Upper lobe of right lung (tissue), 1 donor: ENCODE results near the gene BIRC6. TPM values are rescaled to one million over a fixed set of nuclear protein-coding genes. Genes with fewer than 3 reads are reported as not detected.
A peak's percentile ranks its signal among the peaks of the same experiment; 100 is the strongest.

ENCODE experiments used
- ATAC-seq: fragments of 200-7000 bp; cut with Tn5 transposase; one replicate; pipeline ENCODE4 v1.9.1; 2020; ENCODE audit warnings: mild to moderate bottlenecking, moderate library complexity
- DNase-seq: peaks from one replicate; pipeline ENCODE4 v3.0.0-alpha.2; 2020
- H3K27ac ChIP-seq: fragments of 200-600 bp; one replicate; pipeline ENCODE4 v1.8.0; 2022
- H3K27me3 ChIP-seq: fragments of 200-600 bp; one replicate; pipeline ENCODE4 v1.8.0; 2022; ENCODE audit warnings: mild to moderate bottlenecking
- H3K36me3 ChIP-seq: fragments of 200-600 bp; one replicate; pipeline ENCODE4 v1.8.0; 2022
- H3K4me1 ChIP-seq: fragments of 200-600 bp; one replicate; pipeline ENCODE4 v1.8.0; 2022
- H3K4me3 ChIP-seq: fragments of 200-600 bp; one replicate; pipeline ENCODE4 v1.8.0; 2022; ENCODE audit warnings: mild to moderate bottlenecking
- H3K9me3 ChIP-seq: fragments of 200-600 bp; one replicate; pipeline ENCODE4 v1.8.0; 2022
- CTCF ChIP-seq: fragments of 200-600 bp; IDR thresholded peaks from one replicate; pipeline ENCODE4 v1.8.0; 2022; ENCODE audit warnings: antibody characterized with exemption
- intact Hi-C: fragments of 100-400 bp; cut with DNase I; formaldehyde crosslinking; loops from one replicate; pipeline ENCODE4 v1.11.0; 2022
- total RNA-seq: library from RNA; stranded (reverse); fragmentation: NEBNext Ultra II Directional; extraction: Animal tissue kit (Norgen Biotek cat#: 25700); gene quantifications from one replicate; pipeline ENCODE4 v1.2.1, GENCODE V29; 2021
- donor health status: DM: no; HTN: yes; CAD: no; lungs with severe emphysema.

Gene BIRC6
- total RNA-seq, 1 donor from 2014 or later = 86.6 TPM

- H3K36me3 ChIP-seq = peaks cover 60% of the 10 kb centered on the region
- intact Hi-C loops = no loop called here
- peaks cover 7% of the 10 kb centered on the region for H3K4me1 ChIP-seq
- H3K4me3 ChIP-seq = no peak overlapping the region
- DNase-seq (no peak), ATAC-seq (peak; percentile 87)
- no peaks in the 10 kb centered on the region for H3K27me3 ChIP-seq
- no peak for TF ChIP-seq CTCF
- H3K9me3 ChIP-seq = no peaks in the 10 kb centered on the region
- H3K27ac ChIP-seq = no peak overlapping the region
Observed at GRCh38 chr2:32383858-32384257, 27.0 kb downstream of the BIRC6 start.

GRCh38 chr2:32384529-32384928 lies 27.7 kb downstream of the BIRC6 start:
- no peak overlapping the region for H3K4me3 ChIP-seq
- DNase-seq (no peak), ATAC-seq (peak; percentile 69)
- TF ChIP-seq CTCF = no peak
- intact Hi-C loops = no loop called here
- H3K27me3 ChIP-seq = no peaks in the 10 kb centered on the region
- H3K9me3 ChIP-seq = no peaks in the 10 kb centered on the region
- peaks cover under 1% of the 10 kb centered on the region for H3K4me1 ChIP-seq
- H3K27ac ChIP-seq = peak overlapping the region; percentile 28
- H3K36me3 ChIP-seq = peaks cover 67% of the 10 kb centered on the region

- Histone ChIP-seq H3K4me1 (no peaks in the 10 kb centered on the region), H3K9me3 (no peaks in the 10 kb centered on the region), H3K27me3 (no peaks in the 10 kb centered on the region), H3K27ac (no peak overlapping the region), H3K36me3 (peaks cover 76% of the 10 kb centered on the region), H3K4me3 (no peak overlapping the region)
- DNase-seq (no peak), ATAC-seq (no peak)
- TF ChIP-seq CTCF = no peak
- intact Hi-C loops = no loop called here
Observed at GRCh38 chr2:32386739-32387138, 29.9 kb downstream of the BIRC6 start.

- H3K4me1 ChIP-seq = no peaks in the 10 kb centered on the region
- no peaks in the 10 kb centered on the region for H3K9me3 ChIP-seq
- no peaks in the 10 kb centered on the region for H3K27me3 ChIP-seq
- H3K36me3 ChIP-seq = peaks cover 48% of the 10 kb centered on the region
- DNase-seq (no peak), ATAC-seq (no peak)
- no peak overlapping the region for H3K4me3 ChIP-seq
- TF ChIP-seq CTCF = no peak
- no peak overlapping the region for H3K27ac ChIP-seq
- intact Hi-C loops = no loop called here
Observed at GRCh38 chr2:32399221-32399620, 42.4 kb downstream of the BIRC6 start.

- TF ChIP-seq CTCF = no peak
- intact Hi-C loops = no loop called here
- H3K27ac ChIP-seq = no peak overlapping the region
- ATAC-seq (peak; percentile 88), DNase-seq (no peak)
- H3K27me3 ChIP-seq = no peaks in the 10 kb centered on the region
- H3K4me3 ChIP-seq = no peak overlapping the region
- no peaks in the 10 kb centered on the region for H3K4me1 ChIP-seq
- H3K9me3 ChIP-seq = no peaks in the 10 kb centered on the region
- peaks cover 48% of the 10 kb centered on the region for H3K36me3 ChIP-seq
Observed at GRCh38 chr2:32402091-32402490, 45.3 kb downstream of the BIRC6 start.

GRCh38 chr2:32403782-32404181 lies 47.0 kb downstream of the BIRC6 start:
- ATAC-seq = no peak
- Histone ChIP-seq H3K4me1 (no peaks in the 10 kb centered on the region), H3K9me3 (no peaks in the 10 kb centered on the region), H3K27ac (no peak overlapping the region), H3K4me3 (no peak overlapping the region), H3K27me3 (no peaks in the 10 kb centered on the region), H3K36me3 (peaks cover 63% of the 10 kb centered on the region)
- DNase-seq = no peak
- intact Hi-C loops = no loop called here
- no peak for TF ChIP-seq CTCF
